C4-2B (cell line): ENCODE measurements around the gene TSPAN14.

Experiments
- CTCF ChIP-seq: fragments of 450-650 bp; conservative IDR thresholded peaks from 2 replicates; pipeline ENCODE4 v1.5.1; 2017; ENCODE audit warnings: mild to moderate bottlenecking
- ZFX ChIP-seq: fragments of 450-650 bp; IDR thresholded peaks from 2 replicates; pipeline ENCODE4 v1.6.1; 2017

GRCh38 chr10:80518143-80518806 lies 64.2 kb downstream of the TSPAN14 start:
- TF ChIP-seq CTCF (no peak), ZFX (no peak)
